Nephron progenitor cell (in vitro differentiated cells): Measurements from ENCODE around the gene ZDHHC7.

Experiments
- DNase-seq: peaks from one replicate; pipeline ENCODE4 v3.0.0; 2021
- H3K27ac Mint-ChIP-seq: 2 replicates; pipeline ENCODE4 v1.8.0; 2021; ENCODE audit warnings: mild to moderate bottlenecking, moderate library complexity, mixed read lengths
- H3K27me3 Mint-ChIP-seq: 2 replicates; pipeline ENCODE4 v1.8.0; 2021; ENCODE audit warnings: mild to moderate bottlenecking, low read depth, mixed read lengths; ENCODE audit not compliant: poor library complexity
- H3K36me3 Mint-ChIP-seq: 2 replicates; pipeline ENCODE4 v1.8.0; 2021; ENCODE audit warnings: low read depth, mixed read lengths
- H3K4me1 Mint-ChIP-seq: 2 replicates; pipeline ENCODE4 v1.8.0; 2021; ENCODE audit warnings: mixed read lengths
- H3K4me3 Mint-ChIP-seq: 2 replicates; pipeline ENCODE4 v1.8.0; 2021; ENCODE audit warnings: mild to moderate bottlenecking, moderate library complexity, mixed read lengths
- H3K9me3 Mint-ChIP-seq: 2 replicates; pipeline ENCODE4 v1.8.0; 2021; ENCODE audit warnings: mild to moderate bottlenecking, moderate library complexity, mixed read lengths
- TF ChIP-seq, protein P1 (sequence below): fragments of 200-600 bp; sonication (generic); IDR thresholded peaks from 2 replicates; pipeline ENCODE4 v1.5.0; 2021; ENCODE audit warnings: antibody characterized with exemption

The ZDHHC7 gene

DNA sequence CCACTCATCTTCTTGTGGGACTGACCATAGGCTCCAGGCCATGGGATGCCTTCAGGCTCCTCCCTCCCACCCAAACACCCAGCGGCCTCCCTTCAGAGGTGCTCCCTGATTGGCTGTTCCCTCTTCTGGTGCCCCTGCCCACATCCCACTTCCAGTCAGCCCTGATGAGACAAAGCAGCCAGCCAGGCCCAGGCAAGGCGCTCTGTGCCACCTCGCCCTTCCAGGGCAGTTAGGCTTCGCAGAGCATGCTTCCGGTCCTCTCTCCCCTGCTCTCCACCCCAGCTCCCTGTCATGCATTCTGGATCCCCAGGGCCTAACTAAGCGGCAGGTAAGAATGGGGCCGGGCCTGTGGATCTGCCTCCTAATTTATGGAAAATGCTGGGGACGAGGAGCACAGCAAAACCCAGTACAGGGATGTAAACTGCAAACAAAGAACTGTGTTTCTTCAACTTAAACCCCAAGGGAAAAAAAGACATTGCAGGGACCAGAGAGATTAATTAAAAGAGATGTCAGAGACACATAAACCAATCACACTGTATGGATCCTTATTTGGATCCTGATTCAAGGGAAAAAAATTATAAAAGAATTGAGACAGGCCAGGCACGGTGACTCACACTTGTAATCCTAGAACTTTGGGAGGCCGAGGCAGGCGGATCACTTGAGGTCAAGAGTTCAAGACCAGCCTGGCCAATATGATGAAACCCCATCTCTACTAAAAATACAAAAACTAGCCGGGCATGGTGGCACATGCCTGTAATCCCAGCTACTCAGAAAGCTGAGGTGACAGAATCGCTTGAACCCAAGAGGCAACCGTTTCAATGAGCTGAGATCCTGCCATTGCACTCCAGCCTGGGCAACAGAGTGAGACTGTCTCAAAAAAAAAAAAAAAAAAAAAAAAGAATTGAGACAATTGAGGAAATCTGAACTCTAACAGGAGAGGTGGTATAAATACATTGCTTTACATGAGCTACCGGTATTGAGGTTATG is 26.0 kb downstream of the ZDHHC7 start:
- H3K27ac Mint-ChIP-seq, result peak overlapping the region; percentile 87
- H3K4me1 Mint-ChIP-seq, result peaks cover 42% of the 10 kb centered on the region
- TF ChIP-seq, protein P1, sequence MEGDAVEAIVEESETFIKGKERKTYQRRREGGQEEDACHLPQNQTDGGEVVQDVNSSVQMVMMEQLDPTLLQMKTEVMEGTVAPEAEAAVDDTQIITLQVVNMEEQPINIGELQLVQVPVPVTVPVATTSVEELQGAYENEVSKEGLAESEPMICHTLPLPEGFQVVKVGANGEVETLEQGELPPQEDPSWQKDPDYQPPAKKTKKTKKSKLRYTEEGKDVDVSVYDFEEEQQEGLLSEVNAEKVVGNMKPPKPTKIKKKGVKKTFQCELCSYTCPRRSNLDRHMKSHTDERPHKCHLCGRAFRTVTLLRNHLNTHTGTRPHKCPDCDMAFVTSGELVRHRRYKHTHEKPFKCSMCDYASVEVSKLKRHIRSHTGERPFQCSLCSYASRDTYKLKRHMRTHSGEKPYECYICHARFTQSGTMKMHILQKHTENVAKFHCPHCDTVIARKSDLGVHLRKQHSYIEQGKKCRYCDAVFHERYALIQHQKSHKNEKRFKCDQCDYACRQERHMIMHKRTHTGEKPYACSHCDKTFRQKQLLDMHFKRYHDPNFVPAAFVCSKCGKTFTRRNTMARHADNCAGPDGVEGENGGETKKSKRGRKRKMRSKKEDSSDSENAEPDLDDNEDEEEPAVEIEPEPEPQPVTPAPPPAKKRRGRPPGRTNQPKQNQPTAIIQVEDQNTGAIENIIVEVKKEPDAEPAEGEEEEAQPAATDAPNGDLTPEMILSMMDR, result no peak
- no peaks in the 10 kb centered on the region for H3K27me3 Mint-ChIP-seq
- no peaks in the 10 kb centered on the region for H3K9me3 Mint-ChIP-seq
- DNase-seq, result no peak
- H3K4me3 Mint-ChIP-seq, result no peak overlapping the region
- H3K36me3 Mint-ChIP-seq, result peaks cover 71% of the 10 kb centered on the region

DNA sequence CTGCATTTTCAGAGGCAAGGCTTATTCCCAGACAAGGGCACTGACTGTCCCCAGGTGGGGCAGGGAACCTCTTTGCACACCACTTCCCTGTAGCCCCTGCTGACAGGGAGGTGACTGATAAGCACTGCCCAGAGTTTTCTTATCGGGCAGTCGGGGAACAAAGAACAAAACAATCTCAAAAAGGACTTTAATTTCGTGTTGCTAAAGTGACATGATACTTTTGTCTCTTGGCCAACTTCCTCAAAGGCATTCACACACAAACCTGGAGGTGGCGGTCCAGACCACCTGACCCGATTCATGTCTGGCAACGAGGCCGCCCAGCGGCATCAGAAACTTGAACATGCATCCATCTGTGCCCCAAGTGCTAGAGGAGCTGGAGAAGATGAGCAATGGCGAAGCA is 28.9 kb downstream of the ZDHHC7 start:
- H3K4me3 Mint-ChIP-seq, result no peak overlapping the region
- no peak for DNase-seq
- no peaks in the 10 kb centered on the region for H3K27me3 Mint-ChIP-seq
- no peaks in the 10 kb centered on the region for H3K9me3 Mint-ChIP-seq
- peaks cover 73% of the 10 kb centered on the region for H3K36me3 Mint-ChIP-seq
- H3K27ac Mint-ChIP-seq, result no peak overlapping the region
- H3K4me1 Mint-ChIP-seq, result peaks cover 32% of the 10 kb centered on the region
- TF ChIP-seq, protein P1, result no peak

DNA sequence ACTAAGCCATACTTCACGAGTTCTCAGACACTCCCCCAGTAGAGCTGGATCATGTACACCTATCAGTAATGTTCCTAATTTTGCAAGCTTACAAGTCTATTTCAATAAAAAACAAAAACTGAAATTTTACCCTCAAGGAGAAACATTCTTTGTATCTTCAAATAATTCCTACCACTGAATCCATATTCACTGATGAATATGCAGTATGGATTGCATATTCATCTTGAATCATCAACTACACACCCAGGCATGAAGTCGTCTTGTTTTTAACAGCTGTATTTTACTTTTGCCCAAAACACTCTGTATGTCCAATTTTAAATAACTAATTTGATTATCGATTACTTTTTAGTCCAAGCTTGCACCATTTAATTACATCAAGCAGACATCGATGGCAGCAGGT is 31.8 kb downstream of the ZDHHC7 start:
- H3K27me3 Mint-ChIP-seq, result no peaks in the 10 kb centered on the region
- peaks cover 27% of the 10 kb centered on the region for H3K4me1 Mint-ChIP-seq
- DNase-seq, result no peak
- H3K36me3 Mint-ChIP-seq, result peaks cover 71% of the 10 kb centered on the region
- no peak overlapping the region for H3K4me3 Mint-ChIP-seq
- TF ChIP-seq, protein P1, result no peak
- H3K9me3 Mint-ChIP-seq, result no peaks in the 10 kb centered on the region
- H3K27ac Mint-ChIP-seq, result no peak overlapping the region

DNA sequence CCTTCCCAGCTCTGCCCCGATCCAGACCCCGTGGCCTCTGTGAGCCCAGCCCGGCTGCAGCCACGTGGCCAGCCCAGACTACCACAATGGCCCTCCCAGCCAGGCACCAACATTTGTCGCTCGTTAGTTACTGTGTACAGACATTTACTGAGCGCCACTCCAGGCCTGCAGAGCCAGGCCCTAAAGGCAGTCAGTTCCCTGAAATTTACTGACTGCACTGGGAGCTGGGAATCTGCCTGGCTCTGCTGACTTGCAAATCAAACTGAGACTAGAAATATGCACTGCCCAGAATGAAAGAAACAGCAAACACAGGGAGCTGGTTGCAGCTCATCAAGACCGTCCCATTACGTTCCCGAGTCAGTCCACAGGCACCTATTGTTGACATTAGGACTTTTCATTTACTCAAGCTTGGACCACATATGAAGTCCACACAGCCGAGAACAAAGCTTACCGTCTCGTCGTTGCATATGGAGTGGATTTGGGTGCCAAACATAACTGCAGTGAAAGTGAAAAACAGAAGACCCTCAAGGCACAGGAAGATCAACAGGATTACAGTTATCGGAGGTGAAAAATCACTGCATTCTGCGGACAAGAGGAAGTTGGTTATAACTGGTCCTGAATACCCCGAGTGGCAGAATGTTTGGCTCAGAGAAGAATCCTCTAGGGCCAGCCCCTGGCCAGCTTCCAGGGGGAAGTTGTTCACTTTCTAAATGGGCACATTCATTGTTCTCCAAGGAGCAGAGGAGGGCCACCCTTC is 34.5 kb downstream of the ZDHHC7 start:
- no peak overlapping the region for H3K4me3 Mint-ChIP-seq
- no peak for DNase-seq
- H3K27ac Mint-ChIP-seq, result peak overlapping the region; percentile 6
- H3K36me3 Mint-ChIP-seq, result peaks cover 73% of the 10 kb centered on the region
- TF ChIP-seq, protein P1, result no peak
- no peaks in the 10 kb centered on the region for H3K9me3 Mint-ChIP-seq
- peaks cover 29% of the 10 kb centered on the region for H3K4me1 Mint-ChIP-seq
- H3K27me3 Mint-ChIP-seq, result no peaks in the 10 kb centered on the region

DNA sequence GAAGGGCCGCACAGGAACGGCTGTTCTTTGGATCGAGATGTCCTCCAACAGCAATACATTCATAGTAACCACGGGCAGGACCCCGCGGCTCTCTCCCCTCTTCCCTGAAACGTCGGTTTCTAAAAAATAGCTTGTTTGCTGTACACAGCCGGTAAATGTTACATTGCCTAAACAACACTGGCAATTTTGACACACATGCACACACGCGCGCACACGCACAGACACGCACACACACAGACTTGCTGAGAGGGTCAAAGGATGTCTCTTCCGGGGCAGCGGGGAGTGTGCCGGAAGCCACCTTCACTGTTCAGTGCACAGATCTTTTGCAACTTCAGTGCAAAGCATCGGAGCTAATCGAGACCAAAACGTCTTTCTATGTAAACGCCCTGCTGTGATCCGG is 35.8 kb downstream of the ZDHHC7 start:
- H3K4me3 Mint-ChIP-seq, result no peak overlapping the region
- H3K9me3 Mint-ChIP-seq, result no peaks in the 10 kb centered on the region
- TF ChIP-seq, protein P1, result no peak
- H3K36me3 Mint-ChIP-seq, result peaks cover 61% of the 10 kb centered on the region
- H3K4me1 Mint-ChIP-seq, result peaks cover 29% of the 10 kb centered on the region
- H3K27ac Mint-ChIP-seq, result no peak overlapping the region
- H3K27me3 Mint-ChIP-seq, result peaks cover 5% of the 10 kb centered on the region
- no peak for DNase-seq
